ENCODE measurements around the gene CACNA1S.

The CACNA1S gene

GRCh38 chr1:201023920-201024624 is 88.2 kb downstream of the CACNA1S start:
- DNase-seq: no peak

- DNase-seq: peak; percentile 84 to 92 (median 86)
Measured at GRCh38 chr1:201023517-201023902, 88.7 kb downstream of the CACNA1S start, which contains the start of gene KIF21B. TSS of gene KIF21B (minus strand) at chr1:201023714. CDS start at chr1:201023383, 331 bp downstream.

GRCh38 chr1:201022820-201023516 is 89.3 kb downstream of the CACNA1S start:
- DNase-seq: peak in 2 of 3 experiments; percentile 69 to 73

GRCh38 chr1:201022493-201022819 is 89.8 kb downstream of the CACNA1S start:
- peak in 1 of 3 experiments; percentile 60 for DNase-seq

GRCh38 chr1:201021630-201022492 is 90.4 kb downstream of the CACNA1S start:
- peak; percentile 16 to 66 (median 28) for DNase-seq

- DNase-seq: peak in 1 of 3 experiments; percentile 35
Measured at GRCh38 chr1:201020721-201021629, 91.3 kb downstream of the CACNA1S start.

GRCh38 chr1:201020040-201020591 is 92.1 kb downstream of the CACNA1S start:
- no peak for DNase-seq

- no peak for DNase-seq
Measured at GRCh38 chr1:201019321-201019977, 92.8 kb downstream of the CACNA1S start.

- no peak for DNase-seq
Measured at GRCh38 chr1:201017828-201018163, 94.4 kb downstream of the CACNA1S start.

GRCh38 chr1:201016943-201017827 is 95.0 kb downstream of the CACNA1S start:
- DNase-seq: no peak

GRCh38 chr1:201016211-201016651 is 96.0 kb downstream of the CACNA1S start:
- peak; percentile 66 to 93 (median 81) for DNase-seq

- DNase-seq: no peak
Measured at GRCh38 chr1:201015551-201016091, 96.6 kb downstream of the CACNA1S start.

GRCh38 chr1:201014816-201015200 is 97.4 kb downstream of the CACNA1S start:
- DNase-seq: no peak

GRCh38 chr1:201013991-201014815 is 98.0 kb downstream of the CACNA1S start:
- DNase-seq: no peak

- no peak for DNase-seq
Measured at GRCh38 chr1:201013031-201013485, 99.2 kb downstream of the CACNA1S start.

GRCh38 chr1:201011616-201012015 is 100.6 kb downstream of the CACNA1S start:
- peak in 2 of 3 experiments; percentile 38 to 82 for DNase-seq

GRCh38 chr1:201009962-201010645 is 102.1 kb downstream of the CACNA1S start:
- peak in 2 of 3 experiments; percentile 24 to 72 for DNase-seq

GRCh38 chr1:201008666-201009360 is 103.4 kb downstream of the CACNA1S start:
- peak in 2 of 3 experiments; percentile 60 to 88 for DNase-seq
